ENCODE results near the gene TCF7L2. TPM values are rescaled to one million over a fixed set of nuclear protein-coding genes. Genes with fewer than 3 reads are reported as not detected.

TCF7L2 gene
- polyA plus RNA-seq, 1 donor from 2014 or later: 1.7 TPM

- Histone ChIP-seq H3K36me3 (ENCODE audit: insufficient read depth, low read length) (no peaks in the 10 kb centered on the region), H3K79me2 (replicated peaks; ENCODE audit: insufficient read depth, low read length) (no peaks in the 10 kb centered on the region), H3F3A (ENCODE audit: insufficient read depth, low read length, poor library complexity, severe bottlenecking) (no peaks in the 10 kb centered on the region), H3K4me2 (ENCODE audit: low read length) (no peak overlapping the region), H4K20me1 (ENCODE audit: insufficient read depth) (no peaks in the 10 kb centered on the region), H3K9me3 (ENCODE audit: low read length) (no peaks in the 10 kb centered on the region), H3K4me3 (ENCODE audit: low read length) (no peak overlapping the region), H2AFZ (ENCODE audit: low read depth, low read length) (no peak overlapping the region), H3K9me2 (ENCODE audit: insufficient read depth, low read length) (no peaks in the 10 kb centered on the region), H3K27ac (ENCODE audit: low read length) (no peak overlapping the region), H3K9ac (ENCODE audit: low read length) (no peak overlapping the region), H3K27me3 (ENCODE audit: insufficient read depth, low read depth, low read length) (no peaks in the 10 kb centered on the region)
- no peak for TF ChIP-seq SMC3 (conservative IDR thresholded peaks at IDR 0.05; ENCODE audit: poor library complexity)
- TF ChIP-seq TAF1 (IDR thresholded peaks at IDR 0.05; ENCODE audit: low read depth): no peak
- no peak for TF ChIP-seq EP300 (conservative IDR thresholded peaks at IDR 0.05; ENCODE audit: poor library complexity, severe bottlenecking)
- TF ChIP-seq EZH2 (IDR thresholded peaks at IDR 0.05; ENCODE audit: borderline replicate concordance, insufficient read depth, low read length, poor library complexity, severe bottlenecking): no peak
- TF ChIP-seq POLR2AphosphoS5 (IDR thresholded peaks at IDR 0.05): no peak
- TF ChIP-seq CTCF (IDR thresholded peaks at IDR 0.05; ENCODE audit: poor library complexity, severe bottlenecking): no peak
- TF ChIP-seq RAD21 (conservative IDR thresholded peaks at IDR 0.05): no peak
- TF ChIP-seq MXI1 (conservative IDR thresholded peaks at IDR 0.05; ENCODE audit: poor library complexity, severe bottlenecking): no peak
- TF ChIP-seq REST (IDR thresholded peaks at IDR 0.05; ENCODE audit: borderline replicate concordance): no peak
Observed at GRCh38 chr10:113169111-113169510, 219.1 kb downstream of the TCF7L2 start.

GRCh38 chr10:113169853-113170460, 219.9 kb downstream of the TCF7L2 start:
- Histone ChIP-seq H3K9me2 (ENCODE audit: insufficient read depth, low read length) (no peaks in the 10 kb centered on the region), H3K27ac (ENCODE audit: low read length) (no peak overlapping the region), H2AFZ (ENCODE audit: low read depth, low read length) (no peak overlapping the region), H3K4me2 (ENCODE audit: low read length) (no peak overlapping the region), H3K79me2 (replicated peaks; ENCODE audit: insufficient read depth, low read length) (no peaks in the 10 kb centered on the region), H4K20me1 (ENCODE audit: insufficient read depth) (no peaks in the 10 kb centered on the region), H3K36me3 (ENCODE audit: insufficient read depth, low read length) (no peaks in the 10 kb centered on the region), H3K27me3 (ENCODE audit: insufficient read depth, low read depth, low read length) (no peaks in the 10 kb centered on the region), H3K9ac (ENCODE audit: low read length) (no peak overlapping the region), H3K9me3 (ENCODE audit: low read length) (no peaks in the 10 kb centered on the region), H3F3A (ENCODE audit: insufficient read depth, low read length, poor library complexity, severe bottlenecking) (no peaks in the 10 kb centered on the region), H3K4me3 (ENCODE audit: low read length) (no peak overlapping the region)
- TF ChIP-seq MXI1 (conservative IDR thresholded peaks at IDR 0.05; ENCODE audit: poor library complexity, severe bottlenecking): no peak
- no peak for TF ChIP-seq SMC3 (conservative IDR thresholded peaks at IDR 0.05; ENCODE audit: poor library complexity)
